Measurements from ENCODE around the gene SLC25A41.
A peak's percentile ranks its signal among the peaks of the same experiment; 100 is the strongest.
"Not testable (repeated sequence)": the region's sequence is repeated elsewhere in the genome, so short reads cannot be mapped to it uniquely, and the experiment has no call there.

Gene SLC25A41

GRCh38 chr19:6412447-6413091, 21.0 kb downstream of the SLC25A41 start:
- DNase-seq (ENCODE audit: low read depth in 2 of 3, low spot score in 1 of 3), result peak; percentile 44 to 50 (median 45)

DNA sequence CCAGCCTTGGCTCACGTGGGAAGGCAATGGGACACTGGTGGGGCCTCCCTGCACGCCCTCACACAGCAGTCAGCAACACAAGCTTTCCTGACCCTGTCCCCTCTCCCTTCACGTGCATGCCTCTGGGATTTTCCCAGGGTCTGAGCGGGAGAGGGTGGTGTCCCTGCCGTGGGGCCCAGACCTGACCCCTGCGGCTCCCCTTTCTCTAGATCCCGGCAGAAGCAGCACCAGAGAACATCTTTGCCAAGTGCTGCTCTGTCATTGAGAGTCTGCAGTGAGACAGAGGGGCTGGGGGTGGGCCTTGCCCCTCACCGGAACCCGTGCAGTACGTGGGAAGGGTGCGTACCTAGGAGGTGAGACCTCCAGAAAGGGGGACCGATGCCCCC, 21.5 kb downstream of the SLC25A41 start:
- DNase-seq (ENCODE audit: low read depth in 2 of 3, low spot score in 1 of 3), result no peak

DNA sequence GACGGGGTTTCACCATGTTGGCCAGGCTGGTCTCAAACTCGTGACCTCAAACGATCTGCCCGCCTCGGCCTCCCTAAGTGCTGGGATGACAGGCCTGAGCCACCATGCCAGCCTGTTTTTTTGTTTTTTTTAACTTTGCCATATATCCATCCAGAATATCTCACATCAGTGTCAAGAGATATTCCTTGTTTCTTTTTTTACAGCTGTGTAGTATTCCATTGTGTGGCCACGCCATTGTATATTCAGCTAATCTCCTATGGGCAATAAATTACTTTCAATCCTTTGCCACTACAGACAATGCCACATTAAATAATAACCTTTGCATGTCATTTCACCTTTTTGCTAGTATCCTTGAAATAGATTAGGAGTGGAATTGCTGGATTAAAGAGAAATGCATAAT, 24.2 kb downstream of the SLC25A41 start:
- DNase-seq (ENCODE audit: low read depth in 2 of 3, low spot score in 1 of 3), result no peak

DNA sequence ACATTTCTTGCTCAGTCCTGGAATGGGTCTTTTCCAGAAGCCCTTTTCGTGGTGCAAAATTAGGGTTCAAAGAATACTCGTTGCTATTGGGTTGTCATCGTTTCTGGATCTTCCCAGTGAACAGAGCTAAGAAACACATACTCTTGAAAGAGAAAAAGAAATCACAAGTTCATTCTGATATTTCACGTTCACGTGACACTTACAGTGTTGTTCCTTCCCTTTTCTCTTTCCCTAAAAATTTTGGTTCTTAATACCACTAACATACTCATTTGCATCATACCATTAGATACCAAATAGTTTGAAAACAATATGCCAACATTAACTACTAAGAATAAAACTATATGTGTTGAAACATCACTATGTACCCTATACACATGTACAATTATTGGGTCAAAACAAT, 27.2 kb downstream of the SLC25A41 start:
- DNase-seq (ENCODE audit: low read depth in 2 of 3, low spot score in 1 of 3), result no peak

- no peak for DNase-seq (ENCODE audit: low read depth in 2 of 3, low spot score in 1 of 3)
Measured at GRCh38 chr19:6402837-6403608, 30.5 kb downstream of the SLC25A41 start.

DNA sequence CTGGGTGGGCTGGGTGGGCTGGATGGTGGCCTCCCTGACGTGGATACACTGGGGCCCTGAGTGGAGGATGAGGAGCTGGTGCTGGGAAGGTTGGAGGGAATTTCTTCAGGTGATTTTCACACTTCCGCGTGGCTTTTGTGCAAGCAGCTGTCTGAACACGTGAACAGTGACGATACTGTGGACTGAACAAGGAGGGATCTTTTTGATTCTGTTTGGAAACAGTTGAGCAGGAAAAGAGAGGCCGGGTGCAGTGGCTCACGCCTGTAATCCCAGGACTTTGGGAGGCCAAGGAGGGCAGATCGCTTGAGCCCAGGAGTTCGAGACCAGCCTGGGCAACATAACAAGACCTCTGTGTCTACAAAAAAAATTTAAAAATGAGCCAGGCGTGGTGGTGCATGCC, 31.5 kb downstream of the SLC25A41 start:
- DNase-seq (ENCODE audit: low read depth in 2 of 3, low spot score in 1 of 3), result no peak

DNA sequence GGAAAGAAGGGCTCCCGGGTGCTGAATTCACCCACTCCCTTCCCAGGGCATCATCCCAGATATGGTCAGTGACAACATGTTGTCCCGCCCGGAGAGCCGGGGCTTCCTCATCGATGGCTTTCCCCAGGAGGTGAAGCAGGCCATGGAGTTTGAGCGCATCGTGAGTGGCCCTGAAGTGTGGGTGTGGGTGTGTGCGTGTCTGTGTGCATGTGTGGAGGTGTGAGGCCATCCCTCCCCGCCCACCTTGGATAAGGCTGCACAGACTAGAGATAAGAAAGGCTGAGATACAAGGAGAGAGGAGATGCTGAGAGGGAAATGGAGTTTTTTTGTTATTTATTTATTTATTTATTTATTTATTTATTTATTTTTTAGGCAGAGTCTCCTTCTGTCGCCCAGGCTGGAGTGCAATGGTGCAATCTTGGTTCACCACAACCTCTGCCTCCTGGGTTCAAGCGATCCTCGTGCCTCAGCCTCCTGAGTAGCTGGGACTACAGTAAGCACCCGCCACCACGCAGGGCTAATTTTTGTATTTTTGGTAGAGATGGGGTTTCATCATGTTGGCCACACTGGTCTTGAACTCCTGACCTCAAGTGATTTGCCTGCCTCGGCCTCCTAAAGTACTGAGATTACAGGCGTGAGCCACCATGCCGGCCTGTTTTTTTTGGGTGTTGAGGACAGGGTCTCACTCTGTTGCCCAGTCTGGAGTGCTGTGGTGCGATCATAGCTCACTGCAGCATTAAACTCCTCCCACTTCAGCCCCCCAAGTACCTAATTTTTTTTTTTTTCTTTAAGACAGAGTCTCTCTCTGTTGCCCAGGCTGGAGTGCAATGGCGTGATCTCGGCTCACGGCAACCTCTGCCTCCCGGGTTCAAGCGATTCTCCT, 33.3 kb downstream of the SLC25A41 start:
- not testable (repeated sequence) for DNase-seq (ENCODE audit: low read depth in 2 of 3, low spot score in 1 of 3)

DNA sequence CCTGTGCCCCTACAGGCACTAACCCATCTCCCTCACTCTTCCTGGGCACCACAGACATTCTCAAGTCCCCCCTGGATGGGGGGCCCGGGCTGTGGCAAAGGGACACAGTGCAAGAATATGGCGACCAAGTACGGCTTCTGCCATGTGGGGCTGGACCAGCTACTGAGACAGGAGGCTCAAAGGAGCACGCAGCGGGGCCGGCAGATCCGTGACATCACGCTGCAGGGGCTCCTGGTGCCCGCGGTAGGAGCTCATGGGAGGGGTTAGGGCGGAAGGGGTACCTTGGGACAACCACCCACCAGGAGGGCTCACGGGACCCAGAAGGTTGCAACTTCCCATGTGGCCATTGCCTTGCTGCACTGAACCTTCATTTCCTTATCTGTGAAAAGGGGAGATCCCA, 37.3 kb downstream of the SLC25A41 start:
- no peak for DNase-seq (ENCODE audit: low read depth in 2 of 3, low spot score in 1 of 3)

DNA sequence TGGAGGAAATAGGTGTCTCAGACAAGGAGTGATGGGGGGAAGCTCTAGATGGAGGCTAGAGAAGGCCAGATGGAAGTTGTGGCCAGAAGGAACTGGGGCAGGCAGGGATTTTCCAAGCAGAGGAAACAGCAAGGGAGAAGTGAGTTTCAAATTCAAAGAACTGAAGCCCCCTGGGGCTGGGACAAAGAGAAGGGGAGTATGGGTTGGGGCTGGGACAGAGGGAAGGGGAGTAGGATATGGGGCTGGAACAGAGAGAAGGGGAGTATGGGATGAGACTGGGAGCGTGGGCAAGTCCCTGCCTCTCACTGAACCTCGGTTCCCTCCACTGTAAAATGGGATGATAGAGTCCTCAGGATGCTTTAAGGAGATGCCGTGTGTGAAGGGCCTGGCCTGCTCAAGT, 38.7 kb downstream of the SLC25A41 start:
- DNase-seq (ENCODE audit: low read depth in 2 of 3, low spot score in 1 of 3), result no peak

DNA sequence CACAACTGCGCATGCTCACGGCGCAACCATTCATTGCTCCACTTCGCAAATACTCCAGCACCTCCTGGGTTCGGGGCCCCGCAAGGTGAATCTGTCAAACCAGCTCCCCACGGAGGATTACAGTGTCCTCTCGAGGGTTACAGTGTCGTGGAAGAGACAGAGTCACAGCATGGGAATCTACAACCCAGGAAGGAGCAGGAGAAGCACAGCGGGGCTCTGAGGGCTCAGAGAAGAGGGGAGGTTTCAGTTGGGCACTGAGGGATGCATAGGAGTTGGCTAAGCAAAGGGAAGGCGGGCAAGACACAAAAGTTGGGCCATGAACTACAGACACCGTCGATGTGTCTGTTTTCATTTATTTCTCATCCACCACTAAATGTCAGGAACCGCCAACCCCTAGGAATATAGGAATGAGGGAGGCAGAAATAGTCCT, 39.6 kb downstream of the SLC25A41 start:
- DNase-seq (ENCODE audit: low read depth in 2 of 3, low spot score in 1 of 3), result peak in 1 of 3 donors; percentile 70

- DNase-seq (ENCODE audit: low read depth in 2 of 3, low spot score in 1 of 3), result peak; percentile 86 to 90 (median 89)
Measured at GRCh38 chr19:6393074-6393982, 40.2 kb downstream of the SLC25A41 start, which contains the start of gene GTF2F1. GTF2F1 (minus strand) TSS chr19:6393164; CDS start chr19:6392995, 169 bp downstream.

DNA sequence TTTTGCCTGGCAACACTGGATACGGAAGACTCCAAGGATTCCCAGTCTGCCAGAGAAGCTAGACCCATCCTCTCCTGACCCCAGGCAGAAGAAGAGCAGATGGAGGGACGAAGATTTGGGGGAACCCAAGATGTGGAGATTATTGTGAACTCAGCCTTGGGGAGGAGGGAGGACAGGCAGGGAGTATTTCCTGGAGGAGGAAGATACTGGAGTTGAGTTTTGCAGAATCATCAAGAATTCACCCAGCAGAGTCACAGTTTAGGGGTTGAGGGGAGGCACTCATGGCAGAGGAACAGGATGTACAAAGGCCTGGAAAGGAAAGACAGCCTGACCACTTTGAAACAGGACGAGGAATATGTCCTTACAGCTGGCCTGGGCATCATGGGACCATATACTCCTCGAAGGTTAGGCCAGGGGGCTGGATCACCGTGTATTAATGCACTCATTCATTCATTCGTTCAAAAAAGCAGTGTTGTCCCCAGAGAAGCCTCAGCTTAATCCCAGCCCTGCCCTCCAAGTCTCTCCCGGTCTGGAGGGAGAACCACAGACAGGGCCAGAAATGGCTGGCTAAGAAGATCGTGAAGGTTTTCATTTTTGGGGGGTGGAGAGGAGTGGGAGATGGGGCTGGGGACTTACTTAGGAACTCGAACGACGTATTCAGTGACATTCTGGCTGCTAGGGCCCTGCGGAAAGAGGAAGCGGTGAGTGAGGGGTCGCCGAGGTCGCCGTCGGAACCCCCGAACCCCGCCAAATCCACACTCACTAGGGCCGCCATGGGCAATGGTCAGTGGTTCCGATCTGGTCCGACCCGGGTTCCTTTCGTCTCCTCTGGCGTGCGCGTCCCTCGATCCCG, 41.1 kb downstream of the SLC25A41 start:
- no peak for DNase-seq (ENCODE audit: low read depth in 2 of 3, low spot score in 1 of 3)

- DNase-seq (ENCODE audit: low read depth in 2 of 3, low spot score in 1 of 3), result no peak
Measured at GRCh38 chr19:6387372-6387771, 46.2 kb downstream of the SLC25A41 start.

- DNase-seq (ENCODE audit: low read depth in 2 of 3, low spot score in 1 of 3), result no peak
Measured at GRCh38 chr19:6384381-6384780, 49.2 kb downstream of the SLC25A41 start.

DNA sequence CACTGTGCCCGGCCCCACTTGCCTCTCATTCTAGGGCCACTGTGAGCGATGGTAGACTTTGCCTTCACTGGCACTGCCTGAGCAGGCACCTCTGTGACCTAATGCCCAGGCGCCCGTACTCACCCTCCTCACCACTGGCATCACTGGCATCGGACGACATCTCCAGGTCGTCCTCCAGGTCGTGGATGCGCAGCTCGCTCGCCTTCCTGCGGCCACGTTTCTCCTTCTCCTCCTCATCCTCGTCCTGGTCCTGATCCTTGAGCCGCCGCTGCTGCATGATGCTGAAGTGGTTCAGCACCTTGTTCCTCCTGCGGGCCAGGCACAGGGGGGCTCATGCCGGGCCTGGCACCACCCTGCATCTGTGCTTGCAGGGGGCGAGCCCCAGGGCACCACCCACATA, 50.4 kb downstream of the SLC25A41 start:
- no peak for DNase-seq (ENCODE audit: low read depth in 2 of 3, low spot score in 1 of 3)

- no peak for DNase-seq (ENCODE audit: low read depth in 2 of 3, low spot score in 1 of 3)
Measured at GRCh38 chr19:6381030-6381750, 52.4 kb downstream of the SLC25A41 start.

- no peak for DNase-seq (ENCODE audit: low read depth in 2 of 3, low spot score in 1 of 3)
Measured at GRCh38 chr19:6379744-6380143, 53.8 kb downstream of the SLC25A41 start.

GRCh38 chr19:6378486-6378885, 55.1 kb downstream of the SLC25A41 start:
- DNase-seq (ENCODE audit: low read depth in 2 of 3, low spot score in 1 of 3), result no peak

DNA sequence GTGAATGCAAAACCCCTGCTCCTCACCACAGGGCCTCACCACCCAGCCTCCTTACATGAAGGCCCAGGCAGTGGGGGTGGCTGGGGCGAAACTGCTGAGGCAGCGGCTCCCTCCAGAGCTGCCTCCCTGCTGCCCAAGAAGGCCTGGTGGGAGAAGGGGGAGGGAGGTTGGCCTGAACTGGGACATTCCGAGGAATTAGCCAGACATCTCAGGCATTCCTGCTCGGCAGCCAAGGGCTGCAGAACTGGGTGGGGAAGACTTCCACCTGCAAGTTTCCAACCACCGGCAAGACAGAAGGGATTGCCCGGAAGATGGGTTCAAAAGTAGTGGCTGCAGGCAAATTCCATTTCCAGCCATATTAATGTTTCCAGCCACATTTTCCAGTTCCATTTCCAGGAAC, 55.5 kb downstream of the SLC25A41 start:
- no peak for DNase-seq (ENCODE audit: low read depth in 2 of 3, low spot score in 1 of 3)

Data from stimulated activated CD4-positive, alpha-beta T cell treated with anti-CD3 and anti-CD28 coated beads, Interleukin-12 subunit alpha, Interleukin-12 subunit beta, amount 100 ng/mL, for 48 hours (primary cell).